Fibroblast of skin of back (primary cell): ENCODE data around the gene GPR148. TPM values are rescaled to one million over a fixed set of nuclear protein-coding genes. Genes with fewer than 3 reads are reported as not detected.
"Not testable (repeated sequence)": the region's sequence is repeated elsewhere in the genome, so short reads cannot be mapped to it uniquely, and the experiment has no call there.

ENCODE experiments used
- DNase-seq: peaks from one replicate; pipeline ENCODE4 v3.0.0-alpha.2; 2013
- polyA plus RNA-seq, 2 experiments: library from polyadenylated mRNA; unstranded; fragments of 120-200 nt; gene quantifications; one replicate each; pipeline ENCODE4 v1.2.1, GENCODE V29; 2013; ENCODE audit not compliant: insufficient read length in 2 of 2

The GPR148 gene, protein sequence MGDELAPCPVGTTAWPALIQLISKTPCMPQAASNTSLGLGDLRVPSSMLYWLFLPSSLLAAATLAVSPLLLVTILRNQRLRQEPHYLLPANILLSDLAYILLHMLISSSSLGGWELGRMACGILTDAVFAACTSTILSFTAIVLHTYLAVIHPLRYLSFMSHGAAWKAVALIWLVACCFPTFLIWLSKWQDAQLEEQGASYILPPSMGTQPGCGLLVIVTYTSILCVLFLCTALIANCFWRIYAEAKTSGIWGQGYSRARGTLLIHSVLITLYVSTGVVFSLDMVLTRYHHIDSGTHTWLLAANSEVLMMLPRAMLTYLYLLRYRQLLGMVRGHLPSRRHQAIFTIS
- not detected for polyA plus RNA-seq (2013, experiment 1 of 2; ENCODE audit: insufficient read length)
- not detected for polyA plus RNA-seq (2013, experiment 2 of 2; ENCODE audit: insufficient read length)

DNA sequence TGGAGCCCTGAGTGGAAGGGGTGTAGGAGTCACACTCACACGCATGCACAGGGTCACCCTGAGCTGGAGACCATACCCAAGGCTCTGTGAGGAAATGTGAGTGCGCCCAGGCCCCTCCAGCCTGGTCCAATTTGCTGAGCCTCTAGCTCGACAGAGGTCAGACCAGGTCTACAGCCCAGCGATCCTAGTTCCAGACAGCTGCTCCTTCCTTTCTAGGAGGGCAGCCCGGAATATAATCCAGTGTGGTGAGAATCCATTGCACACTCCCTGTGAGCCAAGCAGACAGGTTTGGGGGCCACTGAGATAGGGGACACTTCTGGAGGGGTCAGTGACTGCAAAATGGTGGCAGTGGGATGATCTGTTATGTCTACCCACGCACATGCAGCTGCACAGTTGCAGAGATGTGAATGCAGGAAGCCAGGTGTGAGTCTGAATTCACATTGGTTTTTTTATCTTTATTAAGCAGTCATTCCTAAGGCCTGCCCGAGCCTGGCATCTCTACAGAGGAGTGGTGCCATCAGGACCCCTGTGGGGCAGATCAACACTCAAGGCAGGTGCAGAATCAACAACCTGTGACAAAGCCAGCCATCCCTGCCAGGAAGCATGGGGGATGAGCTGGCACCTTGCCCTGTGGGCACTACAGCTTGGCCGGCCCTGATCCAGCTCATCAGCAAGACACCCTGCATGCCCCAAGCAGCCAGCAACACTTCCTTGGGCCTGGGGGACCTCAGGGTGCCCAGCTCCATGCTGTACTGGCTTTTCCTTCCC is at the start of gene GPR148:
GPR148 (plus strand) TSS at position 522 of the 768 bp plus-strand sequence; CDS start at position 604, 82 bp downstream.
- no peak for DNase-seq

- not testable (repeated sequence) for DNase-seq
Observed at GRCh38 chr2:130692041-130692770, 36.7 kb upstream of the GPR148 start.

GRCh38 chr2:130693474-130693873 is 35.4 kb upstream of the GPR148 start:
- DNase-seq = peak; percentile 1

GRCh38 chr2:130703250-130703649 is 25.6 kb upstream of the GPR148 start:
- DNase-seq = not testable (repeated sequence)

DNA sequence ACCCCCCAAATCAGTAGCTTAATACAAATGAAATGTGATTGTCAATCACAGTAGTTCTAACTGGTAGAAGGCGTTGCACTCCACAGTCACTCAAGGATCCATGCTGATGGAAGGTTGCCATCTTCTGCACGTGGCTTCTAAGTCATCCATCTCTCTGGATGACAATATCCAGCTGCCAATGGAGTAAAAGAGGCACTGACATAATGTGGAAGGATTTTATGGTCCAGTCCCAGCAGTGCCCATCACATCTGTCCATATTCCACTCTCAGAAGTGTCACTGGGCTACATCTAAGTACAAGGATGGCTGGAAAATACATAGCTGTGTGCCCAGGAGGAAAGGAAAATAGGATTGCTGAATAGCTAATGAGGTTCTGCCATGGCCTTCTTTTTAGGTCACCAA is 14.1 kb upstream of the GPR148 start:
- not testable (repeated sequence) for DNase-seq

GRCh38 chr2:130720036-130720435 is 8.8 kb upstream of the GPR148 start:
- DNase-seq = no peak

DNA sequence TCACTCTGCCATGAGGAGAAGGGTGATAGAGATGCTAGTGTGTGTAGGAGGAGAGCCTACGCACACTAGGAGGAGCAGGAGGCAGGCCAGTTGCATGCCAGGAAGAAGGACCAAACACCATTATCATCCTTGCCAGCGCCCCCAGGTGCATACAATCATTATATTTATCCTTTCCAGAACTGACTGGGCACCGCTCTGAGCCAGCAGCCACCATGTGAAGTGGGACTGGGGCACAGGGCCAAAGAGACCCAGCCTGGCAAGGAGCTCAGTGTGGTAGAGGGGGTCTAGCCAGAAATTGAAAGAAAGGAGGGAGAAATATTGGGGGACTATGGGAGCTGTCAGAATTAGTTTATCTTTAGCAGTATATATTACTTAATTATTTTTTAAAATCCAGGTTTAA is 8.3 kb upstream of the GPR148 start:
- no peak for DNase-seq

- DNase-seq = no peak
Observed at GRCh38 chr2:130724455-130724854, 4.4 kb upstream of the GPR148 start.

DNA sequence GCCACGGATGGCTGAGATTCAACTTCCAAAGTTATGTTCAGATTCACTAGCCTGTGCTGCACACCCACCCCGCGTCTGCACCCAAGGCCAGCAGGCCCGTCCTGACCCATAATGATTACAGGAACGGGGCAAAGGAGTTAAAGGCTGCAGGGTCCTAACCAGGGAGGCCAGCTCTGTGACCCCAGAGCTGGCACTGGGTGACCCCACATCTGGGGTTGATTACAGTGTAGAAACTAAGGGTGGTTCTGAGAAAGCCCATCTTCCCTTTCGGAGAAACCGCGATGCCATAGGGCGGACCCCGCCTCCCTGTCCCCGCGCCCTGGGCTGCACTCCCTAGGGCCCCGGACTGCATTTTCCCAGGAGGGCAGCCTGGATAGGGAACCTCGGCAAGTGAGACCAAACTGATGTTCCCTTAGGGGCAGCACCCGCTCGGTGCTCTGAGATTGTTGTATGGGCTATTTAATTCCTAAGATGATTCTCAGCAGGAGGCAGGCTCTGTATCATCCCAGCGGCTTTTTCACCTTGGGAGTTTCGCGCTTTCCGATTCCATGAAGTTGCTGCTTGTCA is 2.2 kb upstream of the GPR148 start:
- no peak for DNase-seq

DNA sequence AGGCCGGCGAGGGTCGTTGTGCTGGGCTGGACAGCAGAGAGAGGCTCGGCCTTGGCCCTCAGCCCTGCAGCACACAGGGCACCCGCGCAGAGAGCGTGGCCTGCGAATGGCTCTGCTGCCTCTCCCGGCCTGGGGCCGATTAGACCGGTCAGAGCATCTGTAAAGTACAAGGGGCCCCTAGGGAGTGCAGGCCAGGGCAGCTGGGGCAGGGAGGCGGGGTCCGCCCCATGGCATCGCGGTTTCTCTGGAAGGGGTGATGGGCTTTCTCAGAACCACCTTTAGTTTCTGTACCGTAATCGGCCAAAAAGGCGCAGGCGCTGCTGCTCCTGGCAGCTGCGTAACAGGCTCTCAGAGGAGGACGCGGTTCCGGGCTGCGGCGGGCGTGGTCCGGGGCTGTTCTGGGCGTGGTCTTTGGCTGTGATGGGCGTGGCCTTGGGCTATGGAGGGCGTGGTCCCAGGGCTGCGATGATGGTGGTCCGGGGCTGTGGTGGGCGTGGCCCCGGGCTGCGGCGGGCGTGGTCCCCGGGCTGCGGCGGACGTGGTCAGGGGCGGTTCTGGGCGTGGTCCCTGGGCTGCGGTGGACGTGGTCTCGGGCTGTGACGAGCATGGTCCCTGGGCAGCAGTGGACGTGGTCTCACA is 1.5 kb upstream of the GPR148 start:
- DNase-seq = peak; percentile 59

GRCh38 chr2:130728007-130728454 is 839 bp upstream of the GPR148 start:
- no peak for DNase-seq

DNA sequence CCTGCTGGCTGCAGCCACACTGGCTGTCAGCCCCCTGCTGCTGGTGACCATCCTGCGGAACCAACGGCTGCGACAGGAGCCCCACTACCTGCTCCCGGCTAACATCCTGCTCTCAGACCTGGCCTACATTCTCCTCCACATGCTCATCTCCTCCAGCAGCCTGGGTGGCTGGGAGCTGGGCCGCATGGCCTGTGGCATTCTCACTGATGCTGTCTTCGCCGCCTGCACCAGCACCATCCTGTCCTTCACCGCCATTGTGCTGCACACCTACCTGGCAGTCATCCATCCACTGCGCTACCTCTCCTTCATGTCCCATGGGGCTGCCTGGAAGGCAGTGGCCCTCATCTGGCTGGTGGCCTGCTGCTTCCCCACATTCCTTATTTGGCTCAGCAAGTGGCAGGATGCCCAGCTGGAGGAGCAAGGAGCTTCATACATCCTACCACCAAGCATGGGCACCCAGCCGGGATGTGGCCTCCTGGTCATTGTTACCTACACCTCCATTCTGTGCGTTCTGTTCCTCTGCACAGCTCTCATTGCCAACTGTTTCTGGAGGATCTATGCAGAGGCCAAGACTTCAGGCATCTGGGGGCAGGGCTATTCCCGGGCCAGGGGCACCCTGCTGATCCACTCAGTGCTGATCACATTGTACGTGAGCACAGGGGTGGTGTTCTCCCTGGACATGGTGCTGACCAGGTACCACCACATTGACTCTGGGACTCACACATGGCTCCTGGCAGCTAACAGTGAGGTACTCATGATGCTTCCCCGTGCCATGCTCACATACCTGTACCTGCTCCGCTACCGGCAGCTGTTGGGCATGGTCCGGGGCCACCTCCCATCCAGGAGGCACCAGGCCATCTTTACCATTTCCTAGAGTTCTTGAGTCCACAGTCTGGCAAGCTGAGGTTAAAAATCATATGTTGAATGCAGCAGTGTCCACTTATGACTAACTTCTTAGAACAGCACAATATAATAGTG is 741 bp downstream of the GPR148 start:
- DNase-seq = no peak

DNA sequence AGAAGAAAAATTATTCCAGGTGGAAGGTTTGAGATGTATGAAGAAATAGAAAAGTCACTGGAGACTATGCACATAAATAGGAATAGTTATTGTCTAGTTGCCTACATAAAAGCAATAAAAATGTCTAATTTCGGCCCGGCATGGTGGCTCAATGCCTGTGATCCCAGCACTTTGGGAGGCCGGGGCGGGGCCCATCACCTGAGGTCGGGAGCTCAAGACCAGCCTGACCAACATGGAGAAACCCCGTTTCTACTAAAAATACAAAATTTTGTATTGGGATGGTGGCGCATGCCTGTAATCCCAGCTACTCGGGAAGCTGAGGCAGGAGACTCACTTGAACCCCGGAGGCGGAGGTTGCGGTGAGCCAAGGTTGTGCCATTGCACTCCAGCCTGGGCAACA is 3.4 kb downstream of the GPR148 start:
- not testable (repeated sequence) for DNase-seq

GRCh38 chr2:130735200-130735599 is 6.3 kb downstream of the GPR148 start:
- no peak for DNase-seq

DNA sequence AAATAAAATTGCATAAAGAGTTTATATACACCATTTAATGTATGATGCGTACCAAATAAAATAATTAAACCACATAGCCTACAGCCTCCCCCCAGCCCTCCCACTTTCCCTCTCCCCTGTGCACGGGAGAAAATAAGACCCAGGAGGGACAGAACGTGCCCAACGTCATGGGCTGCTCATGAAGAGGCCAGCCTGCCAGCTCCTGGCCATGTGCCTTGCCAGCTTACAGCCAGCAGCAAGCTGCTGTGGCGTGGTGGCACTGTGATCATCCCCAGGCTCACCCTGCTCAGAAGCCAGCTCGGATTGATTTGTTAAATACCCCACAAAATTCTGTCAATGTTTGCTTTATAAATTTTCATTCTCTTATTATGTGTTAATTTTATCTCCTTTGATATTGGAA is 7.6 kb downstream of the GPR148 start:
- no peak for DNase-seq

DNA sequence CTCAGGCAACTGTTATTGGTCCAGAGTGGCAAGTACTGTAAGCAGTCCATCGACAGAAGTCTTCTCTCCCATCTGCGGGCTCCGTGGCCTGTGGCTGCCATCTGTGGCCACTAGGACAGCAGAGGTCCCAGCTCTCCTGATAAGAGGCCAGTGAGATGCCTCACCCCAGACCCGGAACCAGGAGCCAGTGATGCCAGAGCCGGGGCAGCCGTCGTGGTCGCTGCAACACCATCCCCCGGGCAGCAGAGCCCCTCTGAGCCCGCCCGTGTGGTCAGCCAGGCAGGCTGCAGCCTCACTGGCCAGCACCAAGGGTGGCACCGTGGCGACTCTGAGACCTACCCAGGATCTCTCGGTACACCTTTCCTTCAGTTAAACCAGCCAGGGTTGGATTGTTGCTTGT is 8.7 kb downstream of the GPR148 start:
- DNase-seq = no peak

- no peak for DNase-seq
Observed at GRCh38 chr2:130740671-130741070, 11.8 kb downstream of the GPR148 start.

GRCh38 chr2:130743278-130743677 is 14.4 kb downstream of the GPR148 start:
- no peak for DNase-seq

GRCh38 chr2:130744287-130745117 is 15.6 kb downstream of the GPR148 start:
- no peak for DNase-seq

GRCh38 chr2:130749078-130749477 is 20.2 kb downstream of the GPR148 start:
- DNase-seq = no peak
